GM19099 (cell line): Measurements from ENCODE around the gene KRTAP5-5.

Experiments used
- POLR2A ChIP-seq: IDR thresholded peaks from 3 replicates; pipeline ENCODE4 v1.6.1; 2011; ENCODE audit warnings: low read depth; ENCODE audit not compliant: insufficient read length; ENCODE audit errors: extremely low read depth

Gene KRTAP5-5

GRCh38 chr11:1652442-1652770 is 22.8 kb downstream of the KRTAP5-5 start:
- no peak for TF ChIP-seq POLR2A

- no peak for TF ChIP-seq POLR2A
These were observed 23.4 kb downstream of the KRTAP5-5 start for GRCh38 chr11:1652771-1653540.

DNA sequence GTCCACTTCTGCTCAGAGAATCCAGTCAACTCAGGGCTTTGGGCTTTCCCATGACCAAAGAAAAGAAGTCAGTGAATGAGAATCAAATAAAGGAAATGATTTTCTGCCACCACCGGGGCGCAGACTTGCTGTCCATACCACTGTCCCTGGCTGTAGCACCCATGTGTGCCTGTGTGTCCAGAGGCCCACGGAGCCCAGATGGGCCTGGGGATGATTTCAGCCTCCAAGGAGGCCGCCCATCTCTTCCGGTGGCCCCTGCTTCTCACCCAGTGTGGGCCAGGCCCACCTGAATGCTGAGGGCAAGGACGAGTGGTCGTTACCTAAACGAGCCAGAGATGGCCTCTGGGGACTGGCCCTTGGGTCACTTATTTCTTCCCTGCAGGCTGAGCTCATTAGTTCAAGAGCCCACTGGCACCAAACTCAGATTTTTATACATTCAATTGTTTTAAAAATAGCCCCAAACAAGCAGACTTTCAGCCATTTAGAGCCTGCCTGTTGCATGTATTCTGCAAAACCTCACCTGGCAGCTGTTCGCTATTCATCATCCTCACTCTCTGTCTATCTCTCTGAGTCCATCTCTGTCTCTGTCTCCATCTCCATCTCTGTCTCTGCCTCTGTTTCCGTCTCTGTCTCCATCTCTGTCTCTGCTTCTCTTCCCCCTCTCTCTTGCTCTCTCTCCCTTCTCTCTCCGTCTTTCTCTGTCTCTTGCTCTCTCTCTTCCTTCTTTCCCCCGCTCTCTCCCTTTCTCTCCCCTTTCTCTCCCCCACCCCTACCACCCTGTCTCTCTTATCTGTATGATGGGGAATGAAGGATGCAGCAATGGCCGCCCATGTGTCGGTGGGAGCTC is 24.2 kb downstream of the KRTAP5-5 start:
- TF ChIP-seq POLR2A: no peak

GRCh38 chr11:1654388-1655167 is 25.0 kb downstream of the KRTAP5-5 start:
- TF ChIP-seq POLR2A: no peak

DNA sequence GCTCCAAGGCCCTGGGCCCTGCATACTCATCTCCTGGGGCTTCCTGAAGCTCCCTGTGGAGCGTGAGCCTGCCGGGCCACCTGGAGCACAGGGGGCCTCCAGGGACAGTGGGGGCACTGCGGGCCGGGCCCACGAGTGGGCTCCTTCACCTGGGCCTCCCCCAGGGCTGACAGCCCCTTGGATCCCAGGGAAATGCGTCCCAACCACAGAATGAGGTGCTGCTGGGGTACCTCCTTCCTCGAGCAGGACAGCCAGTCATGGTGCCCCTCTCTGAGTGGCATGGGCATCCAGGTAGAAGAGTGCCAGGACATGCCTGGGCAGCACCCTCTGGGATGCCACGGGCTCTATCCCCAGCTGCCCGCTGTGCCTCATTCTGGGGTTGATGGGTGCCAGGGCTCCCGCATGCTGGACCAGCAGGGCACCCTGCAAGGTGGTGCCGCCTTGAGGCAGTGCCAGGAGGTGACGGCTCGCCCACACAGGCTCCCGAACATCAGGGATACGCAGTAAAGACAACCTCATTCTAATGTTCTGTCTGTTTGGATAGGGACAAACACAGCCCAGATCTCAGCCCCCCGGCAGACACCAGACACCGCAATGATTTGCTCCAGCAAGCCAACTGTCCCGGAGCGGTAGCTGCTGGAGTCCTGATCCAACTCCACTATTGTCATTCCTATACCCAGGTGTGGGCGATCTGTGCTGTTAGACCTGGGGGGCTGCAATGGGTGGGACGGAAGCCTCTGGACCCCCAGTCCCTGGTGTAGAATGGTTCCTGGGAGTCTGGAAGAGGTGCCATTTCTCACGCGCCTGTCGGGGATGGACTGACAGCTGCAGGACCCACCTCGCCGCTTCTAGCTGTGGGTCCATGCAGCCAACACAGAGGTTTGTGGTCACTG is 25.8 kb downstream of the KRTAP5-5 start:
- no peak for TF ChIP-seq POLR2A

DNA sequence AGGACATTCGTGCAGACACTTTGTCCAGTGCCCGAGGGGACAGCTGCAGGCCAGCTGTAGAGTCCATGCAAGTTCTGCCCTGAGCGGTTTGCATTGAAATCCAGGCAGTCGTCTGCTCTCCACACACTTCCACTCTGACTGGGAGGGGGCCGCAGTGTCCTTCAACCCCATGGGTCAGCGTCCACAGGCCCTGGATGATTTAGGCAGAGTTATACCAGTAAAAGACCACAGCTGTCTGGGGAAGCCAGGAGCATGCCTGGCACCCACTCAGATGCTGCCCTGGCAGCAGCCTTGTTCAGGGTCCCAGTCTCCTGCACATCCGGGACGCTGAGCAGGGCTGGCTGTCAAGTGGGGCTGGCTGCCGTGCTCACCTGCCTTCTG is 26.5 kb downstream of the KRTAP5-5 start:
- TF ChIP-seq POLR2A: no peak

- TF ChIP-seq POLR2A: no peak
These were observed 27.1 kb downstream of the KRTAP5-5 start for GRCh38 chr11:1656670-1657069.

- no peak for TF ChIP-seq POLR2A
These were observed 29.9 kb downstream of the KRTAP5-5 start for GRCh38 chr11:1659506-1659905.

- TF ChIP-seq POLR2A: no peak
These were observed 30.7 kb downstream of the KRTAP5-5 start for GRCh38 chr11:1660111-1660867.

GRCh38 chr11:1665313-1665712 is 35.7 kb downstream of the KRTAP5-5 start:
- TF ChIP-seq POLR2A: no peak

DNA sequence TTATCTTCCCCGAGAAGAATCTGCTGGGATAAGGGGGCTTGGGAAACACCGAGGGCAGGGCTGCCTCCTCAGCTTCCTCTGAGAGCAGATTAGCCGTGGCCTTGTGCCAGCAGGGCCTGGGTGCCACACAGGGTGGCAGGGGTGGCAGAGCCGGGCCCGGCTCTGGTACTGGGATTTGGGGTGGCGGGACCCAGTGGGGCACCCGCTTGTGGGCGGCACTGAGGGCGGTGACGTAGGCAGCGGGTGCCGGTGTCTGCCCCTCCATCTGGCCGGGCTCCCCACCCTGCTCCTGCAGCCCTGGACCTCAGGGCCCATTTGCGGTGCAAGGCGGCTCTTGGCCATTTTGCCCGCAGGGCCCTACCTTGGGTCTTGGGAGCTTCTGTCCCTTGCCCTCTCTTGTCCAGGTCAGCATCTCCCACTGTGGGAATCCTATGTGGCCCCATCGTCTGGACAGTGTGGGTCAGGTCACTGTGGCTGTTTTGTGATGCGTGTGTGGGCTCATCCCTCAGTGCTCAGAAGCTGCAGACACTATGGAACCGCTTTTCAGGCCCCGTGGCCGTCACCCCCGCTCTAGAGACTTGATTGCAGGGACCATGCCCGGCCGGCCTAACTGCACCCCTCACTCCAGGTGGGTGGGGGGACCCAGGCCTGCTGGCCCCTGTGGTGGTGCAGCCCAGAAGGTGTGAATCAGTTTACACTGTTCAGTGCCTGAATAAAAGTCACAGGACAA is 37.7 kb downstream of the KRTAP5-5 start:
- TF ChIP-seq POLR2A: no peak

GRCh38 chr11:1667906-1668305 is 38.3 kb downstream of the KRTAP5-5 start:
- TF ChIP-seq POLR2A: no peak

GRCh38 chr11:1668911-1669473 is 39.4 kb downstream of the KRTAP5-5 start:
- TF ChIP-seq POLR2A: no peak

GRCh38 chr11:1669546-1670218 is 40.1 kb downstream of the KRTAP5-5 start:
- TF ChIP-seq POLR2A: no peak
